GM12878 (cell line): ENCODE data around the gene WWOX. TPM values are rescaled to one million over a fixed set of nuclear protein-coding genes. Genes with fewer than 3 reads are reported as not detected.

Experiments used
- ATAC-seq: fragments of 200-7000 bp; cut with Tn5 transposase; 3 replicates; pipeline ENCODE4 v1.9.1; 2020; ENCODE audit warnings: mild to moderate bottlenecking, moderate library complexity
- BruUV-seq: library from RNA; stranded (reverse); fragments of 400-500 nt; replicated peaks from 2 replicates; lab custom pipeline; 2021; lab: Mats Ljungman, UMichigan
- CTCF ChIA-PET: fragments of 300-600 bp; sonication (Branson Sonifier 250); formaldehyde crosslinking; extraction: SDS; loops from one replicate; lab custom pipeline; 2021; ENCODE audit warnings: inconsistent platforms; lab: Yijun Ruan, JAX
- POLR2A ChIA-PET: fragments of 350-600 bp; formaldehyde crosslinking; extraction: SDS; loops from one replicate; lab custom pipeline; 2021; ENCODE audit warnings: inconsistent platforms; lab: Charles Lee
- RAD21 ChIA-PET: fragments of 300-600 bp; sonication (Branson Sonifier 250); formaldehyde crosslinking; loops from one replicate; lab custom pipeline; 2023; ENCODE audit warnings: antibody characterized with exemption; ENCODE audit not compliant: unreplicated experiment; lab: Charles Lee
- SMC1A ChIA-PET: fragments of 300-600 bp; sonication (Branson Sonifier 250); formaldehyde crosslinking; loops from one replicate; lab custom pipeline; 2023; ENCODE audit not compliant: unreplicated experiment, uncharacterized antibody; lab: Charles Lee
- DNase-seq: peaks from one replicate; pipeline ENCODE4 v3.0.0-alpha.2; 2011; ENCODE audit warnings: low read depth, low spot score
- FAIRE-seq: peaks from 3 replicates; lab custom pipeline; 2011; peaks lifted over from hg19 to GRCh38; lab: Jason Lieb, UNC
- H2AFZ ChIP-seq: 2 replicates; pipeline ENCODE4 v1.6.0; 2011; ENCODE audit warnings: low read depth, low read length, control low read depth; ENCODE audit not compliant: control insufficient read depth
- H3K27ac ChIP-seq: 2 replicates; pipeline ENCODE4 v1.5.1; 2011; ENCODE audit warnings: control low read depth; ENCODE audit not compliant: control insufficient read depth, insufficient read depth
- H3K27me3 ChIP-seq, 2 experiments: replicated peaks in 1 of 2; 2 replicates each; pipeline versions ENCODE4 v1.6.0 to v1.6.1; 2011; ENCODE audit warnings: low read length in 1 of 2; ENCODE audit not compliant: control insufficient read depth in 2 of 2, insufficient read depth in 2 of 2
- H3K36me3 ChIP-seq, 2 experiments: 2 replicates each; pipeline ENCODE4 v1.5.1; 2011; ENCODE audit warnings: low read length in 1 of 2; ENCODE audit not compliant: control insufficient read depth in 2 of 2, insufficient read depth in 2 of 2
- H3K4me1 ChIP-seq: 2 replicates; pipeline ENCODE4 v1.6.1; 2011; ENCODE audit warnings: mild to moderate bottlenecking, low read length, moderate library complexity, mixed read lengths; ENCODE audit not compliant: control insufficient read depth, insufficient read depth
- H3K4me2 ChIP-seq: 2 replicates; pipeline ENCODE4 v1.6.0; 2011; ENCODE audit warnings: control low read depth; ENCODE audit not compliant: control insufficient read depth, insufficient read depth
- H3K4me3 ChIP-seq: fragments of 200-600 bp; sonication (generic); 2 replicates; pipeline ENCODE4 v1.5.1; 2016
- H3K79me2 ChIP-seq: 2 replicates; pipeline ENCODE4 v1.6.0; 2011; ENCODE audit warnings: low read length; ENCODE audit not compliant: control insufficient read depth, insufficient read depth
- H3K9ac ChIP-seq: 2 replicates; pipeline ENCODE4 v1.8.0; 2011; ENCODE audit warnings: low read length, control low read depth, mixed read lengths; ENCODE audit not compliant: control insufficient read depth, insufficient read depth
- H3K9me3 ChIP-seq: replicated peaks from 3 replicates; pipeline ENCODE4 v1.5.1; 2011; ENCODE audit warnings: mild to moderate bottlenecking, low read length; ENCODE audit not compliant: control insufficient read depth, insufficient read depth
- H4K20me1 ChIP-seq: 2 replicates; pipeline ENCODE4 v1.6.0; 2011; ENCODE audit not compliant: control insufficient read depth, insufficient read depth
- CHD2 ChIP-seq: IDR thresholded peaks from 2 replicates; pipeline ENCODE4 v1.6.1; 2011; ENCODE audit warnings: low read depth, low read length, improper control_type of control experiment, borderline replicate concordance
- ESRRA ChIP-seq: IDR thresholded peaks from 2 replicates; pipeline ENCODE4 v1.6.1; 2012; ENCODE audit warnings: mild to moderate bottlenecking, low read length, improper control_type of control experiment
- HDAC6 ChIP-seq: fragments of 200-600 bp; sonication (generic); IDR thresholded peaks from one replicate; pipeline ENCODE4 v1.8.0; 2017; ENCODE audit warnings: antibody characterized with exemption; ENCODE audit not compliant: unreplicated experiment
- PML ChIP-seq: IDR thresholded peaks from 2 replicates; pipeline ENCODE4 v1.6.1; 2012; ENCODE audit warnings: low read length, inconsistent platforms
- RUNX3 ChIP-seq: IDR thresholded peaks from 2 replicates; pipeline ENCODE4 v1.6.1; 2012; ENCODE audit warnings: low read length, inconsistent platforms
- SPI1 ChIP-seq: IDR thresholded peaks from 2 replicates; pipeline ENCODE4 v1.6.1; 2011; ENCODE audit warnings: low read depth, mild to moderate bottlenecking, low read length, moderate library complexity, borderline replicate concordance; ENCODE audit not compliant: insufficient read depth
- TAF1 ChIP-seq: IDR thresholded peaks from 2 replicates; pipeline ENCODE4 v1.6.1; 2011; ENCODE audit warnings: mild to moderate bottlenecking, low read depth, low read length, borderline replicate concordance
- USF1 ChIP-seq: IDR thresholded peaks from 2 replicates; pipeline ENCODE4 v1.6.1; 2011; ENCODE audit warnings: borderline replicate concordance, low read depth, mild to moderate bottlenecking, moderate library complexity, mixed read lengths, low read length; ENCODE audit not compliant: insufficient read depth; ENCODE audit errors: extremely low read length
- WGBS: methylation state at CpG from one replicate; pipeline ENCODE4 v1.1.6; 2016; ENCODE audit warnings: low lambda C conversion rate; ENCODE audit not compliant: insufficient replicate concordance, insufficient coverage; ENCODE audit errors: missing lambda C conversion rate; 5-methylcytosine and 5-hydroxymethylcytosine counted together
- in situ Hi-C: fragments of 300-500 bp; cut with MboI; formaldehyde crosslinking; loops from 9 replicates; pipeline ENCODE4 v1.14.3; 2018; ENCODE audit warnings: mixed read lengths
- intact Hi-C: fragments of 100-400 bp; cut with micrococcal nuclease; formaldehyde crosslinking; loops from one replicate; pipeline ENCODE4 v1.14.2; 2022; ENCODE audit not compliant: unreplicated experiment
- polyA plus RNA-seq, 11 experiments: library from polyadenylated mRNA; depleted of rRNA in 4 of 11; unstranded in 6 of 11; stranded (reverse) in 5 of 11; fragments of >200 nt; fragmentation: Nextera tagmentation in 4 of 11; fragmentation: Illumina TruSeq in 1 of 11; extraction: Ambion mirVana in 4 of 11; extraction: Trizol in 1 of 11; gene quantifications; 1 replicate in 1 of 11; 2 replicates in 10 of 11; pipeline versions ENCODE4 v1.2.1 to v1.2.3, GENCODE V29; 2011 to 2016; ENCODE audit warnings: inconsistent platforms in 2 of 11, missing spikeins in 2 of 11, low read depth in 1 of 11
- total RNA-seq, 4 experiments: library from RNA; depleted of rRNA in 3 of 4; stranded (reverse); fragments of >200 nt in 3 of 4; fragmentation: Illumina TruSeq in 1 of 4; extraction: Trizol in 1 of 4; gene quantifications; 2 replicates each; pipeline versions ENCODE4 v1.2.1 to v1.2.3, GENCODE V29; 2013 to 2021
- TF ChIP-seq, protein P1 (sequence below): fragments of 150-350 bp; IDR thresholded peaks from 2 replicates; pipeline ENCODE4 v1.6.1; 2016; ENCODE audit warnings: low read depth, low read length

Gene WWOX
- total and polyA plus RNA-seq, 10 of the 15 experiments (the other 5 are each of a cell fraction or from before 2014, with no cell fraction given), result 2.8 to 24.4 (median 17.8) TPM

- TF ChIP-seq RUNX3 (no peak), SPI1 (peak; percentile 54; the same call in 1 of the 2 replicates), ESRRA (no peak)
- intact Hi-C loops (no loop called here), in situ Hi-C loops (no loop called here)
- H3K79me2 ChIP-seq, result no peaks in the 10 kb centered on the region
- no peak overlapping the region for H3K4me3 ChIP-seq
- ATAC-seq, result peak; percentile 29
- RAD21 ChIA-PET, result no interaction called here
- no peaks in the 10 kb centered on the region; a peak in 1 of 4 replicates for H3K27me3 ChIP-seq
- no peak overlapping the region for H3K27ac ChIP-seq
- no peak overlapping the region for H3K9ac ChIP-seq
- WGBS, result 12% methylated on average over 15 of the region's 15 CpGs
- DNase-seq, result no peak
- POLR2A ChIA-PET, result no interaction called here
- no peak for FAIRE-seq
- no peak overlapping the region for H2AFZ ChIP-seq
- H3K36me3 ChIP-seq, result no peaks in the 10 kb centered on the region
- no peak overlapping the region for H3K4me2 ChIP-seq
- no peaks in the 10 kb centered on the region; the same call in 2 of the 3 replicates for H3K9me3 ChIP-seq
- SMC1A ChIA-PET, result interaction anchor here (0.8 kb wide), 1 partner anchor 198 kb away, joined by 3 read pairs; no protein-coding TSS in a partner anchor
- H4K20me1 ChIP-seq, result no peaks in the 10 kb centered on the region
- no TSS peak for BruUV-seq
- CTCF ChIA-PET, result no interaction called here
- H3K4me1 ChIP-seq, result peaks cover 6% of the 10 kb centered on the region
These were observed 913.4 kb downstream of the WWOX start for GRCh38 chr16:79012671-79013434.

DNA sequence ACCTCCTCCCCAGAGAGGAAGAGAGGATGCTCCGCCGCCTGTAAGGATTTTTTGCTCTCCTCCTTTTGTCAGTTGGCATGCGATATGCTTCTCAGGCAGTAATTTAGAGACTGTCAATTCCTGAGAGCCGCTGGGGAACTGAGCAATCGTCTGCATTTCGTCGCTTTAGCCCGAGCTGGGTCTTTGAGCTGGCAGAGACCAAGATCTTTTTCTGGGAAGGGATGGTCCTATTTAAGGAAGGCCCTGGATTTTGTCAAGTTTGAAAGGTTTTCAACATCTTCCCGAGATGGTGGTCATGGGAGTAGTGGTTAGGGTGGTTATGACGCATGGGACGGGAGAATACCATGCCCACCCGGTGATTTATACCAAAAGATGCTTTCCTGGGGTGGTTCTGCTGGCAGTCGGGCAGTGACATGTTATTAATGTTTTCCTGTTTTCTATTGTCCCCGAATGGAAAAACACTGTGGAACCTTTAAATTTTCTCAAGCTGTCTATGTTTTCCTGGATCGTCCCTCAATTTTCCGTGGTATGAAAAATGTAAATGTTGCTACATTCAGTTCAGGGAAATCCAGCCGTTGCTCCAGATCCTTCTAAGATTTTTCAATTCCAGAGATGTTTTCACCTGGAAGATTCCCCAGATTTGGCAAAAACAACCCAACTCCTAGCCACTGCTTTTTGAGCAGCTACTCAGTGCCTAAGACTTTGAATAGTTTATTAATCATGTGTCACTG, 914.6 kb downstream of the WWOX start:
- Histone ChIP-seq H3K79me2 (no peaks in the 10 kb centered on the region), H3K4me3 (no peak overlapping the region), H3K27ac (no peak overlapping the region), H3K4me2 (no peak overlapping the region), H4K20me1 (no peaks in the 10 kb centered on the region), H3K27me3 (no peaks in the 10 kb centered on the region; a peak in 1 of 4 replicates), H2AFZ (no peak overlapping the region), H3K4me1 (peaks cover 6% of the 10 kb centered on the region), H3K9ac (no peak overlapping the region), H3K9me3 (no peaks in the 10 kb centered on the region; the same call in 2 of the 3 replicates), H3K36me3 (no peaks in the 10 kb centered on the region)
- TF ChIP-seq CHD2 (no peak), HDAC6 (no peak), PML (no peak), USF1 (no peak), TAF1 (no peak)
- TF ChIP-seq, protein P1, sequence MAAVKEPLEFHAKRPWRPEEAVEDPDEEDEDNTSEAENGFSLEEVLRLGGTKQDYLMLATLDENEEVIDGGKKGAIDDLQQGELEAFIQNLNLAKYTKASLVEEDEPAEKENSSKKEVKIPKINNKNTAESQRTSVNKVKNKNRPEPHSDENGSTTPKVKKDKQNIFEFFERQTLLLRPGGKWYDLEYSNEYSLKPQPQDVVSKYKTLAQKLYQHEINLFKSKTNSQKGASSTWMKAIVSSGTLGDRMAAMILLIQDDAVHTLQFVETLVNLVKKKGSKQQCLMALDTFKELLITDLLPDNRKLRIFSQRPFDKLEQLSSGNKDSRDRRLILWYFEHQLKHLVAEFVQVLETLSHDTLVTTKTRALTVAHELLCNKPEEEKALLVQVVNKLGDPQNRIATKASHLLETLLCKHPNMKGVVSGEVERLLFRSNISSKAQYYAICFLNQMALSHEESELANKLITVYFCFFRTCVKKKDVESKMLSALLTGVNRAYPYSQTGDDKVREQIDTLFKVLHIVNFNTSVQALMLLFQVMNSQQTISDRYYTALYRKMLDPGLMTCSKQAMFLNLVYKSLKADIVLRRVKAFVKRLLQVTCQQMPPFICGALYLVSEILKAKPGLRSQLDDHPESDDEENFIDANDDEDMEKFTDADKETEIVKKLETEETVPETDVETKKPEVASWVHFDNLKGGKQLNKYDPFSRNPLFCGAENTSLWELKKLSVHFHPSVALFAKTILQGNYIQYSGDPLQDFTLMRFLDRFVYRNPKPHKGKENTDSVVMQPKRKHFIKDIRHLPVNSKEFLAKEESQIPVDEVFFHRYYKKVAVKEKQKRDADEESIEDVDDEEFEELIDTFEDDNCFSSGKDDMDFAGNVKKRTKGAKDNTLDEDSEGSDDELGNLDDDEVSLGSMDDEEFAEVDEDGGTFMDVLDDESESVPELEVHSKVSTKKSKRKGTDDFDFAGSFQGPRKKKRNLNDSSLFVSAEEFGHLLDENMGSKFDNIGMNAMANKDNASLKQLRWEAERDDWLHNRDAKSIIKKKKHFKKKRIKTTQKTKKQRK, result no peak
- FAIRE-seq, result no peak
- 52% methylated on average over 17 of the region's 17 CpGs for WGBS
- in situ Hi-C loops (no loop called here), intact Hi-C loops (no loop called here)
- ChIA-PET CTCF (no interaction called here), SMC1A (interaction anchor here (0.8 kb wide), 1 partner anchor 197 kb away, joined by 3 read pairs; no protein-coding TSS in a partner anchor), RAD21 (no interaction called here), POLR2A (no interaction called here)
- no peak for ATAC-seq
- BruUV-seq, result no TSS peak
- DNase-seq, result no peak
